MM.1S (cell line): ENCODE measurements around the gene DUSP10.

Experiments
- DNase-seq: peaks from one replicate; pipeline ENCODE4 v3.0.0-alpha.2; 2015
- H2AFZ ChIP-seq: fragments of 300-600 bp; sonication (generic); 2 replicates; pipeline ENCODE4 v1.6.0; 2016; ENCODE audit warnings: antibody characterized with exemption, low read length
- H3F3A ChIP-seq: fragments of 300-600 bp; sonication (generic); 2 replicates; pipeline ENCODE4 v1.6.1; 2016; ENCODE audit warnings: mild to moderate bottlenecking, antibody characterized with exemption, low read length, moderate library complexity, mixed read lengths; ENCODE audit not compliant: insufficient read depth
- H3K27ac ChIP-seq: fragments of 300-600 bp; sonication (generic); 2 replicates; pipeline ENCODE4 v1.5.1; 2016; ENCODE audit warnings: mild to moderate bottlenecking, low read length
- H3K27me3 ChIP-seq: fragments of 300-600 bp; sonication (generic); replicated peaks from 2 replicates; pipeline ENCODE4 v1.6.0; 2016; ENCODE audit warnings: low read length; ENCODE audit not compliant: insufficient read depth
- H3K36me3 ChIP-seq: fragments of 300-600 bp; sonication (generic); replicated peaks from 2 replicates; pipeline ENCODE4 v1.6.1; 2016; ENCODE audit warnings: mild to moderate bottlenecking, low read length, mixed read lengths; ENCODE audit not compliant: insufficient read depth
- H3K4me1 ChIP-seq: fragments of 300-600 bp; sonication (generic); 2 replicates; pipeline ENCODE4 v1.6.1; 2016; ENCODE audit warnings: low read length, mixed read lengths
- H3K4me2 ChIP-seq: fragments of 300-600 bp; sonication (generic); 2 replicates; pipeline ENCODE4 v1.6.0; 2016; ENCODE audit warnings: low read depth, low read length
- H3K4me3 ChIP-seq: fragments of 300-600 bp; sonication (generic); 2 replicates; pipeline ENCODE4 v1.5.1; 2016; ENCODE audit warnings: low read length, mixed read lengths
- H3K79me2 ChIP-seq: fragments of 300-600 bp; sonication (generic); 2 replicates; pipeline ENCODE4 v1.6.1; 2016; ENCODE audit warnings: mixed run types, low read length, mixed read lengths
- H3K9ac ChIP-seq: fragments of 300-600 bp; sonication (generic); 2 replicates; pipeline ENCODE4 v1.6.1; 2016; ENCODE audit warnings: low read length, mixed read lengths
- H3K9me2 ChIP-seq: fragments of 300-600 bp; sonication (generic); replicated peaks from 2 replicates; pipeline ENCODE4 v1.6.1; 2016; ENCODE audit warnings: mild to moderate bottlenecking, low read length, mixed read lengths; ENCODE audit not compliant: insufficient read depth
- H3K9me3 ChIP-seq: fragments of 300-600 bp; sonication (generic); replicated peaks from 2 replicates; pipeline ENCODE4 v1.6.1; 2016; ENCODE audit warnings: mild to moderate bottlenecking, low read length, mixed read lengths; ENCODE audit not compliant: insufficient read depth
- H4K20me1 ChIP-seq: fragments of 300-600 bp; sonication (generic); 2 replicates; pipeline ENCODE4 v1.6.1; 2016; ENCODE audit warnings: mild to moderate bottlenecking, low read length, moderate library complexity, mixed read lengths; ENCODE audit not compliant: insufficient read depth
- CTCF ChIP-seq: fragments of 300-600 bp; sonication (generic); IDR thresholded peaks from 2 replicates; pipeline ENCODE4 v1.5.1; 2016; ENCODE audit warnings: antibody characterized with exemption, low read length, mixed read lengths
- EZH2 ChIP-seq: fragments of 300-600 bp; sonication (generic); optimal IDR thresholded peaks from 2 replicates; pipeline ENCODE3; 2017; ENCODE audit warnings: low read depth, mild to moderate bottlenecking, antibody characterized with exemption, low read length, mixed read lengths
- EZH2phosphoT487 ChIP-seq: fragments of 300-600 bp; sonication (generic); IDR thresholded peaks from 2 replicates; pipeline ENCODE4 v1.6.1; 2018; ENCODE audit warnings: antibody characterized with exemption, low read length

Gene DUSP10

GRCh38 chr1:221761354-221762002 is 19.6 kb upstream of the DUSP10 start:
- Histone ChIP-seq H3K79me2 (no peaks in the 10 kb centered on the region), H3K9me3 (no peaks in the 10 kb centered on the region), H3K4me3 (no peak overlapping the region), H4K20me1 (no peaks in the 10 kb centered on the region), H2AFZ (no peak overlapping the region), H3F3A (no peaks in the 10 kb centered on the region), H3K36me3 (no peaks in the 10 kb centered on the region), H3K4me1 (no peaks in the 10 kb centered on the region), H3K9ac (no peak overlapping the region), H3K9me2 (no peaks in the 10 kb centered on the region), H3K27ac (no peak overlapping the region), H3K27me3 (peaks cover 54% of the 10 kb centered on the region), H3K4me2 (no peak overlapping the region)
- TF ChIP-seq CTCF (no peak), EZH2phosphoT487 (no peak), EZH2 (no peak)
- DNase-seq = no peak

- TF ChIP-seq EZH2phosphoT487 (no peak), CTCF (no peak), EZH2 (no peak)
- Histone ChIP-seq H3K4me3 (no peak overlapping the region), H3K9me2 (no peaks in the 10 kb centered on the region), H3F3A (no peaks in the 10 kb centered on the region), H3K4me1 (no peaks in the 10 kb centered on the region), H3K79me2 (no peaks in the 10 kb centered on the region), H3K27ac (no peak overlapping the region), H3K27me3 (peaks cover 60% of the 10 kb centered on the region), H3K9me3 (no peaks in the 10 kb centered on the region), H4K20me1 (no peaks in the 10 kb centered on the region), H3K4me2 (no peak overlapping the region), H3K9ac (no peak overlapping the region), H2AFZ (no peak overlapping the region), H3K36me3 (no peaks in the 10 kb centered on the region)
- DNase-seq = no peak
These were observed 19.0 kb upstream of the DUSP10 start for GRCh38 chr1:221760911-221761310.

GRCh38 chr1:221759436-221759835 is 17.5 kb upstream of the DUSP10 start:
- H3K9me2 ChIP-seq = no peaks in the 10 kb centered on the region
- no peak for TF ChIP-seq EZH2
- TF ChIP-seq CTCF = no peak
- no peak for TF ChIP-seq EZH2phosphoT487
- H3F3A ChIP-seq = peaks cover 6% of the 10 kb centered on the region; the same call in 1 of the 2 replicates
- no peak overlapping the region for H3K4me2 ChIP-seq
- no peak overlapping the region for H3K4me3 ChIP-seq
- H3K79me2 ChIP-seq = no peaks in the 10 kb centered on the region
- no peak overlapping the region for H3K9ac ChIP-seq
- peaks cover 73% of the 10 kb centered on the region for H3K27me3 ChIP-seq
- H3K4me1 ChIP-seq = peaks cover 5% of the 10 kb centered on the region
- H4K20me1 ChIP-seq = no peaks in the 10 kb centered on the region
- DNase-seq = no peak
- no peaks in the 10 kb centered on the region for H3K9me3 ChIP-seq
- H3K27ac ChIP-seq = no peak overlapping the region
- H2AFZ ChIP-seq = no peak overlapping the region
- H3K36me3 ChIP-seq = no peaks in the 10 kb centered on the region
